H4 (cell line): ENCODE results near the gene DENND1A. TPM values are rescaled to one million over a fixed set of nuclear protein-coding genes. Genes with fewer than 3 reads are reported as not detected.

Source experiments
- DNase-seq: peaks from one replicate; pipeline ENCODE4 v3.0.0-alpha.2; 2015; ENCODE audit warnings: low spot score
- total RNA-seq: library from RNA; depleted of rRNA; stranded (reverse); fragments of >200 nt; shearing (Covaris generic); gene quantifications from 2 replicates; pipeline ENCODE4 v1.2.3, GENCODE V29; 2014

Gene DENND1A
- total RNA-seq, 1 experiment from 2014 or later = 9.5 TPM

GRCh38 chr9:123617952-123618678 is 311.8 kb downstream of the DENND1A start:
- no peak for DNase-seq

- no peak for DNase-seq
Observed at GRCh38 chr9:123617286-123617685, 312.6 kb downstream of the DENND1A start.

- no peak for DNase-seq
Observed at GRCh38 chr9:123616707-123617106, 313.2 kb downstream of the DENND1A start.

- DNase-seq = no peak
Observed at GRCh38 chr9:123615381-123615780, 314.5 kb downstream of the DENND1A start.

GRCh38 chr9:123614306-123615263 is 315.3 kb downstream of the DENND1A start:
- no peak for DNase-seq

GRCh38 chr9:123611226-123611625 is 318.7 kb downstream of the DENND1A start:
- no peak for DNase-seq

- DNase-seq = no peak
Observed at GRCh38 chr9:123609844-123610243, 320.1 kb downstream of the DENND1A start.

- DNase-seq = no peak
Observed at GRCh38 chr9:123608104-123608503, 321.8 kb downstream of the DENND1A start.

GRCh38 chr9:123607479-123607878 is 322.4 kb downstream of the DENND1A start:
- DNase-seq = no peak

GRCh38 chr9:123606141-123606540 is 323.8 kb downstream of the DENND1A start:
- DNase-seq = no peak

- no peak for DNase-seq
Observed at GRCh38 chr9:123605286-123605685, 324.6 kb downstream of the DENND1A start.

GRCh38 chr9:123604861-123605260 is 325.1 kb downstream of the DENND1A start:
- DNase-seq = no peak

- no peak for DNase-seq
Observed at GRCh38 chr9:123601828-123602227, 328.1 kb downstream of the DENND1A start.

- no peak for DNase-seq
Observed at GRCh38 chr9:123599781-123600180, 330.1 kb downstream of the DENND1A start.

- DNase-seq = no peak
Observed at GRCh38 chr9:123597876-123598556, 331.9 kb downstream of the DENND1A start.

GRCh38 chr9:123597048-123597447 is 332.9 kb downstream of the DENND1A start:
- no peak for DNase-seq

GRCh38 chr9:123591283-123591682 is 338.6 kb downstream of the DENND1A start:
- DNase-seq = no peak

GRCh38 chr9:123590499-123590898 is 339.4 kb downstream of the DENND1A start:
- no peak for DNase-seq

GRCh38 chr9:123589361-123590239 is 340.3 kb downstream of the DENND1A start:
- DNase-seq = no peak

- DNase-seq = no peak
Observed at GRCh38 chr9:123586275-123586674, 343.7 kb downstream of the DENND1A start.
